ENCODE data around the gene CNNM3. TPM values are rescaled to one million over a fixed set of nuclear protein-coding genes. Genes with fewer than 3 reads are reported as not detected.
"Not testable (repeated sequence)": the region's sequence is repeated elsewhere in the genome, so short reads cannot be mapped to it uniquely, and the experiment has no call there.

CNNM3 gene
- 10 to 100 TPM; 26.7 to 37.9 (median 33.4) TPM for polyA plus RNA-seq (ENCODE audit: insufficient read depth in 1 of 5, insufficient read length in 5 of 5, low replicate concordance in 1 of 5)
- long read RNA-seq, donor 1, transcript CNNM3-201 (8 exons, 3,447 nt) = major isoform, 5 of 26 reads
- long read RNA-seq, donor 1, partial matches to known transcripts = 21 of 26 reads
- long read RNA-seq, donor 1, other reads (novel, unspliced or antisense) = 0 of 26 reads
- long read RNA-seq, donor 2, partial matches to known transcripts = 0 of 1 reads
- long read RNA-seq, donor 2, other reads (novel, unspliced or antisense) = 0 of 1 reads
- long read RNA-seq, donor 3, partial matches to known transcripts = 11 of 15 reads
- long read RNA-seq, donor 3, other reads (novel, unspliced or antisense) = 0 of 15 reads
- long read RNA-seq, donor 4, partial matches to known transcripts = 0 of 1 reads
- long read RNA-seq, donor 4, other reads (novel, unspliced or antisense) = 0 of 1 reads
- long read RNA-seq, donor 5, partial matches to known transcripts = 21 of 30 reads
- long read RNA-seq, donor 5, other reads (novel, unspliced or antisense) = 7 of 30 reads
- long read RNA-seq, donor 6, transcript CNNM3-201 (8 exons, 3,447 nt) = major isoform, 6 of 6 reads
- long read RNA-seq, donor 6, partial matches to known transcripts = 0 of 6 reads
- long read RNA-seq, donor 6, other reads (novel, unspliced or antisense) = 0 of 6 reads
- long read RNA-seq, donor 7, partial matches to known transcripts = 28 of 29 reads
- long read RNA-seq, donor 7, other reads (novel, unspliced or antisense) = 0 of 29 reads
- long read RNA-seq, donor 8, transcript CNNM3-201 (8 exons, 3,447 nt) = major isoform, 5 of 15 reads
- long read RNA-seq, donor 8, partial matches to known transcripts = 10 of 15 reads
- long read RNA-seq, donor 8, other reads (novel, unspliced or antisense) = 0 of 15 reads

GRCh38 chr2:96816127-96816835, at the start of gene CNNM3:
Gene CNNM3 (plus strand): TSS chr2:96816268. CDS start chr2:96816278, 10 bp downstream.
- DNase-seq = peak; percentile 91 to 93

- no peak for DNase-seq
Observed at GRCh38 chr2:96767135-96767871, 48.8 kb upstream of the CNNM3 start.

GRCh38 chr2:96768083-96768561, 47.9 kb upstream of the CNNM3 start:
- no peak for DNase-seq

DNA sequence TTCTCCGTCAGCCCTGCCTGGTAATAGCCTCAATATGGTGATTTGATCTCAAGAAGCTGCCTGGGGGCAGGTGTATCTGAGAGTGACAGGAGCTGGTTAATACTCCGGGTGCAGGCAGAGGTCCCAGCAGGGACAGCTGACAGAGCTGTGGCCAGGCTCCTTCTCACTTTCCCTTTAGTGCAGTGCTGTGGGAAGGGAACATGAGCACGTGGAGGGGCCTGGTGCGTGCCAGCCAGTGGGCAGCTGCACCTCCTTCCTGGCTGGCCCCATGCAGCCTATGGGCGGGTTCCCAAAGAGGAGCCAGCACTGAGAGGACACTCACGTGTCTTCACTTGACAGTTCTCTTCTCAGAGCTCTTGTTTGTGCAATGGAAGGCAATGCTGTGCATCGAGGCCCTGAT, 46.3 kb upstream of the CNNM3 start:
- no peak for DNase-seq

- DNase-seq = no peak
Observed at GRCh38 chr2:96770442-96771202, 45.4 kb upstream of the CNNM3 start.

GRCh38 chr2:96771796-96772618, 44.1 kb upstream of the CNNM3 start:
- peak; percentile 40 to 47 for DNase-seq

DNA sequence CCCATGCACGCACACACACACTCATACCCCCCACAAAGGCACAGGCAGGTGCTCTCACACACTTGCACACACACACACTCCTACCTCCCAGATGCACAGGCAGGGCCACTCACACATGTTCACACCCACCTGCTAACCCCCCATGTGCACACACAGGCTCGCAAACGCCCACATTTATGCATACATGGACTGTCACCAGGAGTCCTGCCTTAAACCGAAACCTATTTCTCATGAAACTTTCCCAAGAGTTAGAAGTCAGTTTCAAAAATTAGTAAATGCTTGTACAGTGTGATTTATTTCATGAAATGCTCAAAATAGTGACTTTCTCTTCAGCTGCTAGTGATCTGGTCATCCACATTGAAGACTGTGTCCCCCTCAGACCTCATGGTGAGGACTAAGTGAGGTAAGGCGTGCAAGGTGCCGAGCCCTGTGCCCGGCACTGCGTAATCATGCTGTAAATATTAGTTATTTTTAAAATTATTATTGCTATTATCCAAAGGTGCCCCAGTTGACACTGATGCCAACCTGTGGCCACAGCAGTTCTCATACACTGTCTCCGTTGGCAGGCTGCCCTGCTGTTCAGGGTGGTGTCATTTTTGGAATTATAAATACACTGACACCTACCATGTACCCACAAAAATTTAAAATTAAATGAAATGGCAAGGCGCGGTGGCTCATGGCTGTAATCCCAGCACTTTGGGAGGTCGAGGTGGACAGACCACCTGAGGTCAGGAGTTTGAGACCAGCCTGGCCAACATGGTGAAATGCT, 43.0 kb upstream of the CNNM3 start:
- no peak for DNase-seq

DNA sequence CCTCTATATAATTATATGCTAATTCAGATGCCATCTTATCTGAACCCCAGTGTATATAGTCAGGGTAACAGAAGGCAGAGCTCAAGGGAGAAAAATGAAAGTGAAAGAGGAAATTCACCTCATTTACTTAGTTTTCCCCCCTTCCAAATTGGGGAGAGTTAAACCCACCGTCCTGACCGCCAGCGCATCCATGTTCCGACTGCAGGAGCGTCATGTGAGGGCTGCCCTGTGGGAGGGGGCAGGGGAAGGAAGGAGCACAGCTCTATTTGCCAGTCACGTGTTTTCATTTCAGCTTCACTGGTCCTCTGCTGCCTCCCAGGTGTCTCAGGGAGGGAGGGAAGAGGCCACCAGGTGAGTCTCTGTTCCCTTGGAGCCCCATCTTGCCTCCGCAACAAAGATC, 42.1 kb upstream of the CNNM3 start:
- no peak for DNase-seq

GRCh38 chr2:96775160-96775559, 40.9 kb upstream of the CNNM3 start:
- DNase-seq = no peak

GRCh38 chr2:96783388-96783787, 32.7 kb upstream of the CNNM3 start:
- DNase-seq = no peak

DNA sequence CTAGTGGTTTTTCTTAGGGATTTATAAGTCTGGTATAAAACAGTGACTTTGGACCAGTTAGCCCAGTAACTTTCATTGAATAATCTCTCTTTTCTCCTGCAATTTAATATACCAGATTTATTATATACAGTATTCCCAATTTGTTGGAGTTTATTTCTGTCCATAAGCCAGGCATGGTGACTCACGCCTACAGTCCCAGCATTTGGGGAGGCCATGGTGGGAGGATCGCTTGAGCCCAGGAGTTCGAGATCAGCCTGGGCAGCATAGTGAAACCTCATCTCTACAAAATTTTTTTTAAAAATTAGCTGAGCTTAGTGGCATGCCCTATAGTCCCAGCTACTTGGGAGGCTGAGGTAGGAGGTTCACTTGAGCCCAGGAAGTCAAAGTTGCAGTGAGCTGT, 28.7 kb upstream of the CNNM3 start:
- DNase-seq = no peak

- DNase-seq = no peak
Observed at GRCh38 chr2:96788442-96789244, 27.4 kb upstream of the CNNM3 start.

- DNase-seq = no peak
Observed at GRCh38 chr2:96789245-96789617, 26.8 kb upstream of the CNNM3 start.

DNA sequence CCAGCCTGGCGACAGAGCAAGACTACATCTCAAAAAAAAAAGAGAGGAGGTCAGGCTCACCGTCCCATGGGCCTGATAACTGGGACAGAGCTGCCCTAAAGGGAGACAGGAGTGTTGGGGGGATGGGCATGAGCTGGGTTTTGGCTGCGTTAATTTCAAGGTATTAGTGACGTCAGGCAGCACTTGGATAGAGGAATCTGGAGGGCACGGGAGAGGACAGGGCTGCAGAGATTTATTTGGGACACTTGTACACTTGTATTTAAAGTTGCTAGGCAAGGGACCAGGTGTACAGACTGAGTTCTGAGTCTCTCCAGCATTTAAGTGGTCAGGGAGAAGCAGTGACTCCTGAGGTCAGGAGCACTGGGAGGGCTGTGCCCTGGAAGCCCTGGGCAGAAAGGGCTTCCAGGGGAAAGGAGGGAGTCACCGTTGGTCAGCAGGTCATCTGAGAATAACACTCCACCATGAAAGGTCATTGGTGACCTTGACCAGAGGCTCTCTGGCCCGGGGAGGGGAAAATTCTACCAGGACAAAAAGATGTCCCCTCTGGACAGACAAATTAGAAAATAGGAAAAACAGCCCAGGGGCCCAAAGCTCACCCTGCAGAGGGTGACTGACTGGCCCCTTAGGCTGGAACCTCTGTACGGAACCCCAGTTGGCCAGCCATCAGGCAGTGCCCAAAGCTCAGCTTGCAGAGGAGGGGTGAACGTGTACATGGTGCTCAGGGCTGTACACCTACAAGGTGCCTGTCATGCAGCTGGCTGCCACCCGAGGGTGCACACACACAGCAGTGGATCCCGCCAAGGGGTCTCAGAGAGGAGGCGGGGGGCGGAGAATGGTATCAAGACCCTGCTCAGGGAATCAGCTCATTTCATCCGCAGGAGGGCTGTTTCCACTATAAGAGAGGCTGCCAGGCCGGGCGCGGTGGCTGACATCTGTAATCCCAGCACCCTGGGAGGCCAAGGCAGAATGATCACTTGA, 23.0 kb upstream of the CNNM3 start:
- DNase-seq = no peak

GRCh38 chr2:96795076-96795475, 21.0 kb upstream of the CNNM3 start:
- no peak for DNase-seq

DNA sequence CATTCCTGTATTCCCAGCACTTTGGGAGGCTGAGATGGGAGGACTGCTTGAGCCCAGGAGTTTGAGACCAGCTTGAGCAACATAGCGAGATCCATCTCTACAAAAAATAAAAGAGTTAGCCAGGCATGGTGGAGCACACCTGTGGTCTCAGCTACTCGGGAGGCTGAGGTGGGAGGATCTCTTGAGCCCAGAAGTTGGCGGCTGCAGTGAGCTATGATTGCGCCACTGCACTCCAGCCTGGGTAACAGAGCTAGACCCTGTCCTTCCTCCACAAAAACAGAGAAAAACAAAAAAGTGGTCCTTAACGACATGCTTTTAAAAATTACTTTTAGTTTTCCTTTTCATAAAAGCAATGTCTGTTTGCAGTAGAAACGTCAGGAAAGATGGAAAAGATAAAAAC, 19.6 kb upstream of the CNNM3 start:
- not testable (repeated sequence) for DNase-seq

Measured in right lung (tissue), 10 donors.